Measurements from ENCODE around the gene OAS2. TPM values are rescaled to one million over a fixed set of nuclear protein-coding genes. Genes with fewer than 3 reads are reported as not detected.

OAS2 gene
- total and polyA plus RNA-seq, 9 of the 15 experiments (the other 6 are each of a cell fraction or from before 2014, with no cell fraction given), result 0.13 to 0.85 TPM; not detected in 7

- TF ChIP-seq FOXP1 (CRISPR knock-in tag; IDR thresholded peaks at IDR 0.05), result no peak
- TF ChIP-seq MYC (IDR thresholded peaks at IDR 0.05; ENCODE audit: low read depth, low read length), result peak; percentile 44; the same call in 1 of the 2 replicates
- TF ChIP-seq MYC (CRISPR knock-in tag; IDR thresholded peaks at IDR 0.05; ENCODE audit: borderline replicate concordance, low read depth), result no peak
- TF ChIP-seq CTCF (IDR thresholded peaks at IDR 0.05 in 2 of 3, conservative IDR thresholded peaks at IDR 0.05 in 1 of 3; ENCODE audit: insufficient read depth in 2 of 3, low read depth in 1 of 3, low read length in 3 of 3), result peak; percentile 98 to 99 (median 99)
- peak in 1 of 2 experiments; percentile 93; a peak in 1 of 3 replicates for TF ChIP-seq CBX3 (IDR thresholded peaks at IDR 0.05; ENCODE audit: borderline replicate concordance in 1 of 2, low read length in 2 of 2)
- no peak for TF ChIP-seq TAF15 (IDR thresholded peaks at IDR 0.05; ENCODE audit: low read depth, low read length)
- TF ChIP-seq SMC3 (conservative IDR thresholded peaks at IDR 0.05; ENCODE audit: insufficient read depth, low read depth, low read length), result peak; percentile 75
- TF ChIP-seq HMG20A (CRISPR knock-in tag; conservative IDR thresholded peaks at IDR 0.05), result no peak
- peak; percentile 66; the same call in 1 of the 2 replicates for TF ChIP-seq STAG1 (CRISPR knock-in tag; IDR thresholded peaks at IDR 0.05; ENCODE audit: borderline replicate concordance)
- no peak for TF ChIP-seq SNAPC5 (CRISPR knock-in tag; IDR thresholded peaks at IDR 0.05)
- peak; percentile 34 for TF ChIP-seq CHD4 (IDR thresholded peaks at IDR 0.05; ENCODE audit: insufficient read depth, insufficient replicate concordance, low read depth, low read length, poor library complexity, severe bottlenecking)
- 0 out of 2 replicates have a peak, but pooled peaks have one; percentile 57 for TF ChIP-seq XRCC5 (IDR thresholded peaks at IDR 0.05; ENCODE audit: low read depth, low read length)
- peak; percentile 40 to 43; a peak in 2 of 4 replicates for TF ChIP-seq MNT (conservative IDR thresholded peaks at IDR 0.05)
- no peak for TF ChIP-seq ETV1 (tag; conservative IDR thresholded peaks at IDR 0.05; ENCODE audit: low read depth)
- no peak for TF ChIP-seq ZNF79 (CRISPR knock-in tag; IDR thresholded peaks at IDR 0.05; ENCODE audit: low read depth)
These were observed 14.5 kb downstream of the OAS2 start (continued) for GRCh38 chr12:112992541-112993398.
